Measurements from ENCODE around the gene UBQLNL.

Gene UBQLNL

GRCh38 chr11:5507177-5507932, 9.1 kb downstream of the UBQLNL start (continued):
- TF ChIP-seq ZNF580 (tag by site-specific recombination; IDR thresholded peaks at IDR 0.05) = no peak
- no peak for TF ChIP-seq ZNF239 (tag by site-specific recombination; IDR thresholded peaks at IDR 0.05)
- no peak for TF ChIP-seq ZNF10 (tag by site-specific recombination; IDR thresholded peaks at IDR 0.05)
- TF ChIP-seq ZNF571 (tag by site-specific recombination; IDR thresholded peaks at IDR 0.05) = no peak
- no peak for TF ChIP-seq ZNF549 (tag by site-specific recombination; IDR thresholded peaks at IDR 0.05)
- no peak for TF ChIP-seq ZNF211 (tag by site-specific recombination; IDR thresholded peaks at IDR 0.05; ENCODE audit: low read depth)
- no peak for TF ChIP-seq ATF2 (tag by site-specific recombination; IDR thresholded peaks at IDR 0.05; ENCODE audit: low read depth)
- TF ChIP-seq TSHZ1 (tag by site-specific recombination; IDR thresholded peaks at IDR 0.05; ENCODE audit: borderline replicate concordance) = no peak
- TF ChIP-seq EGR2 (tag by site-specific recombination; IDR thresholded peaks at IDR 0.05; ENCODE audit: low read depth) = no peak
- no peak for TF ChIP-seq ZNF645 (tag by site-specific recombination; IDR thresholded peaks at IDR 0.05)
- no peak for TF ChIP-seq ZNF629 (tag by site-specific recombination; IDR thresholded peaks at IDR 0.05)
- TF ChIP-seq ZNF664 (tag by site-specific recombination; IDR thresholded peaks at IDR 0.05) = no peak
- TF ChIP-seq ZNF394 (tag by site-specific recombination; IDR thresholded peaks at IDR 0.05; ENCODE audit: borderline replicate concordance) = no peak
- TF ChIP-seq ZNF223 (tag by site-specific recombination; IDR thresholded peaks at IDR 0.05) = no peak
- TF ChIP-seq ZNF169 (tag by site-specific recombination; IDR thresholded peaks at IDR 0.05) = no peak
- no peak for TF ChIP-seq ZNF776 (tag by site-specific recombination; IDR thresholded peaks at IDR 0.05; ENCODE audit: borderline replicate concordance)

- Histone ChIP-seq H3K4me3 (ENCODE audit: low read depth, low read length) (no peak overlapping the region), H3K36me3 (ENCODE audit: control insufficient read depth in 2 of 2, insufficient read depth in 1 of 2, low read length in 2 of 2) (no peaks in the 10 kb centered on the region), H3K9me3 (ENCODE audit: control insufficient read depth, insufficient read depth, low read depth, low read length) (no peaks in the 10 kb centered on the region), H3K4me1 (ENCODE audit: control insufficient read depth, insufficient read depth, low read length) (no peaks in the 10 kb centered on the region), H3K27ac (ENCODE audit: extremely low read depth, low read depth, low read length) (no peak overlapping the region)
- POLR2A ChIA-PET = no interaction called here
- CTCF ChIA-PET = interaction anchor here (1.9 kb wide), 1 partner anchor 9 kb away, joined by 4 read pairs; no protein-coding TSS in a partner anchor
- no peak for TF ChIP-seq ZNF521 (tag by site-specific recombination; IDR thresholded peaks at IDR 0.05)
- no peak for TF ChIP-seq ZXDB (tag by site-specific recombination; IDR thresholded peaks at IDR 0.05)
- TF ChIP-seq ZNF18 (tag by site-specific recombination; IDR thresholded peaks at IDR 0.05) = no peak
- no peak for TF ChIP-seq ZNF501 (tag by site-specific recombination; IDR thresholded peaks at IDR 0.05)
- TF ChIP-seq ZNF121 (tag by site-specific recombination; IDR thresholded peaks at IDR 0.05) = no peak
- TF ChIP-seq ZSCAN4 (tag by site-specific recombination; IDR thresholded peaks at IDR 0.05) = no peak
- TF ChIP-seq ZNF830 (tag by site-specific recombination; IDR thresholded peaks at IDR 0.05; ENCODE audit: low read depth) = no peak
- no peak for TF ChIP-seq ZEB2 (tag by site-specific recombination; IDR thresholded peaks at IDR 0.05)
- TF ChIP-seq KLF16 (tag by site-specific recombination; IDR thresholded peaks at IDR 0.05) = no peak
- TF ChIP-seq FEZF1 (tag by site-specific recombination; IDR thresholded peaks at IDR 0.05) = no peak
- TF ChIP-seq GFI1B (tag by site-specific recombination; IDR thresholded peaks at IDR 0.05) = no peak
- TF ChIP-seq ZNF777 (tag by site-specific recombination; IDR thresholded peaks at IDR 0.05; ENCODE audit: borderline replicate concordance) = no peak
Observed at GRCh38 chr11:5505363-5506048, 11.0 kb downstream of the UBQLNL start.

Data from HEK293 (cell line).